ENCODE data around the gene POLR3C.

- TF ChIP-seq, protein P1, sequence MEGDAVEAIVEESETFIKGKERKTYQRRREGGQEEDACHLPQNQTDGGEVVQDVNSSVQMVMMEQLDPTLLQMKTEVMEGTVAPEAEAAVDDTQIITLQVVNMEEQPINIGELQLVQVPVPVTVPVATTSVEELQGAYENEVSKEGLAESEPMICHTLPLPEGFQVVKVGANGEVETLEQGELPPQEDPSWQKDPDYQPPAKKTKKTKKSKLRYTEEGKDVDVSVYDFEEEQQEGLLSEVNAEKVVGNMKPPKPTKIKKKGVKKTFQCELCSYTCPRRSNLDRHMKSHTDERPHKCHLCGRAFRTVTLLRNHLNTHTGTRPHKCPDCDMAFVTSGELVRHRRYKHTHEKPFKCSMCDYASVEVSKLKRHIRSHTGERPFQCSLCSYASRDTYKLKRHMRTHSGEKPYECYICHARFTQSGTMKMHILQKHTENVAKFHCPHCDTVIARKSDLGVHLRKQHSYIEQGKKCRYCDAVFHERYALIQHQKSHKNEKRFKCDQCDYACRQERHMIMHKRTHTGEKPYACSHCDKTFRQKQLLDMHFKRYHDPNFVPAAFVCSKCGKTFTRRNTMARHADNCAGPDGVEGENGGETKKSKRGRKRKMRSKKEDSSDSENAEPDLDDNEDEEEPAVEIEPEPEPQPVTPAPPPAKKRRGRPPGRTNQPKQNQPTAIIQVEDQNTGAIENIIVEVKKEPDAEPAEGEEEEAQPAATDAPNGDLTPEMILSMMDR (IDR thresholded peaks at IDR 0.05; ENCODE audit: insufficient read depth, low read length, poor library complexity, severe bottlenecking) = no peak
- no peak for TF ChIP-seq EZH2phosphoT487 (conservative IDR thresholded peaks at IDR 0.05; ENCODE audit: low read length)
Measured at GRCh38 chr1:145847827-145848226, 23.8 kb downstream of the POLR3C start.
